ENCODE results near the gene ANXA6. TPM values are rescaled to one million over a fixed set of nuclear protein-coding genes. Genes with fewer than 3 reads are reported as not detected.

Gene ANXA6
- total and polyA plus RNA-seq, 10 of the 15 experiments (the other 5 are each of a cell fraction or from before 2014, with no cell fraction given) = 44.0 to 571 (median 465) TPM

DNA sequence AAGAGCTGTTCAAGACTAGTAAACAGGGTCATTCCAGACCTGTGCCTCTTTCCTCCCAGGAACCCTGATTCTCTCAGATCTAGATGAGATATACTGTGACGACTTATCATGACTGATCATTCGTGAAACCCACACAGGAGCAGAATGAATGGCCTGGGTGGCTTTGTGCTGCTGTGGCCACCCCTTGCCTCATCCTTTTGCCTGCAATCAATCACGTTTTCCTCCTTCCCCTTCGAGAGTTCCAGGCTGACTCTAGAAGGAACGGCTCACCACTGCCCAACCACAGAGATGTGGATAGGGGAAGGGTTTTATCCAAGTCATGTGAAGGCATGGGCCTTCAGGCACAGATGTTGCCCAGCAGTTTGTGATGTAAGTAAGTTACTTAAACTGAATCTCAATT is 5.8 kb downstream of the ANXA6 start (continued):
- TF ChIP-seq RBBP5 (conservative IDR thresholded peaks at IDR 0.05) (no peak), MLLT1 (IDR thresholded peaks at IDR 0.05) (peak; percentile 44; the same call in 1 of the 2 replicates), RAD21 (IDR thresholded peaks at IDR 0.05; ENCODE audit: insufficient read depth, low read depth, low read length) (no peak), FOXK2 (IDR thresholded peaks at IDR 0.05) (no peak), MEF2A (IDR thresholded peaks at IDR 0.05; ENCODE audit: insufficient read depth, low read depth, low read length) (0 out of 2 replicates have a peak, but pooled peaks have one; percentile 31), RFX5 (IDR thresholded peaks at IDR 0.05; ENCODE audit: low read depth, low read length) (no peak)
- TF ChIP-seq, protein P1, sequence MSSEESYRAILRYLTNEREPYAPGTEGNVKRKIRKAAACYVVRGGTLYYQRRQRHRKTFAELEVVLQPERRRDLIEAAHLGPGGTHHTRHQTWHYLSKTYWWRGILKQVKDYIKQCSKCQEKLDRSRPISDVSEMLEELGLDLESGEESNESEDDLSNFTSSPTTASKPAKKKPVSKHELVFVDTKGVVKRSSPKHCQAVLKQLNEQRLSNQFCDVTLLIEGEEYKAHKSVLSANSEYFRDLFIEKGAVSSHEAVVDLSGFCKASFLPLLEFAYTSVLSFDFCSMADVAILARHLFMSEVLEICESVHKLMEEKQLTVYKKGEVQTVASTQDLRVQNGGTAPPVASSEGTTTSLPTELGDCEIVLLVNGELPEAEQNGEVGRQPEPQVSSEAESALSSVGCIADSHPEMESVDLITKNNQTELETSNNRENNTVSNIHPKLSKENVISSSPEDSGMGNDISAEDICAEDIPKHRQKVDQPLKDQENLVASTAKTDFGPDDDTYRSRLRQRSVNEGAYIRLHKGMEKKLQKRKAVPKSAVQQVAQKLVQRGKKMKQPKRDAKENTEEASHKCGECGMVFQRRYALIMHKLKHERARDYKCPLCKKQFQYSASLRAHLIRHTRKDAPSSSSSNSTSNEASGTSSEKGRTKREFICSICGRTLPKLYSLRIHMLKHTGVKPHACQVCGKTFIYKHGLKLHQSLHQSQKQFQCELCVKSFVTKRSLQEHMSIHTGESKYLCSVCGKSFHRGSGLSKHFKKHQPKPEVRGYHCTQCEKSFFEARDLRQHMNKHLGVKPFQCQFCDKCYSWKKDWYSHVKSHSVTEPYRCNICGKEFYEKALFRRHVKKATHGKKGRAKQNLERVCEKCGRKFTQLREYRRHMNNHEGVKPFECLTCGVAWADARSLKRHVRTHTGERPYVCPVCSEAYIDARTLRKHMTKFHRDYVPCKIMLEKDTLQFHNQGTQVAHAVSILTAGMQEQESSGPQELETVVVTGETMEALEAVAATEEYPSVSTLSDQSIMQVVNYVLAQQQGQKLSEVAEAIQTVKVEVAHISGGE (CRISPR knock-in tag; IDR thresholded peaks at IDR 0.05) = no peak
- TF ChIP-seq, protein P2, sequence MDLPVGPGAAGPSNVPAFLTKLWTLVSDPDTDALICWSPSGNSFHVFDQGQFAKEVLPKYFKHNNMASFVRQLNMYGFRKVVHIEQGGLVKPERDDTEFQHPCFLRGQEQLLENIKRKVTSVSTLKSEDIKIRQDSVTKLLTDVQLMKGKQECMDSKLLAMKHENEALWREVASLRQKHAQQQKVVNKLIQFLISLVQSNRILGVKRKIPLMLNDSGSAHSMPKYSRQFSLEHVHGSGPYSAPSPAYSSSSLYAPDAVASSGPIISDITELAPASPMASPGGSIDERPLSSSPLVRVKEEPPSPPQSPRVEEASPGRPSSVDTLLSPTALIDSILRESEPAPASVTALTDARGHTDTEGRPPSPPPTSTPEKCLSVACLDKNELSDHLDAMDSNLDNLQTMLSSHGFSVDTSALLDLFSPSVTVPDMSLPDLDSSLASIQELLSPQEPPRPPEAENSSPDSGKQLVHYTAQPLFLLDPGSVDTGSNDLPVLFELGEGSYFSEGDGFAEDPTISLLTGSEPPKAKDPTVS (IDR thresholded peaks at IDR 0.05; ENCODE audit: low read depth, low read length) = no peak
